H9 (cell line): ENCODE data around the gene SERPINA9. TPM values are rescaled to one million over a fixed set of nuclear protein-coding genes. Genes with fewer than 3 reads are reported as not detected.

Source experiments
- DNase-seq: peaks from one replicate; pipeline ENCODE4 v3.0.0-alpha.2; 2017
- H2AFZ ChIP-seq: one replicate; pipeline ENCODE4 v1.6.1; 2013; ENCODE audit warnings: mild to moderate bottlenecking, low read length, control low read depth, moderate library complexity
- H2AK5ac ChIP-seq: 2 replicates; pipeline ENCODE4 v1.6.1; 2013; ENCODE audit warnings: low read length, control low read depth, mixed read lengths; ENCODE audit not compliant: insufficient read length
- H2BK120ac ChIP-seq: one replicate; pipeline ENCODE4 v1.6.1; 2013; ENCODE audit warnings: low read depth, mild to moderate bottlenecking, low read length, control low read depth, inconsistent platforms; ENCODE audit not compliant: poor library complexity, severe bottlenecking
- H2BK12ac ChIP-seq: 2 replicates; pipeline ENCODE4 v1.6.1; 2013; ENCODE audit warnings: low read length, control low read depth, mixed read lengths, low read depth; ENCODE audit not compliant: insufficient read length
- H2BK15ac ChIP-seq: 2 replicates; pipeline ENCODE4 v1.6.1; 2013; ENCODE audit warnings: low read depth, low read length, control low read depth
- H2BK20ac ChIP-seq: one replicate; pipeline ENCODE4 v1.6.1; 2013; ENCODE audit warnings: low read depth, mild to moderate bottlenecking, low read length, control low read depth, inconsistent platforms; ENCODE audit not compliant: poor library complexity, severe bottlenecking
- H2BK5ac ChIP-seq: 2 replicates; pipeline ENCODE4 v1.6.1; 2013; ENCODE audit warnings: low read length, control low read depth, mixed read lengths; ENCODE audit not compliant: insufficient read length
- H3K14ac ChIP-seq: 2 replicates; pipeline ENCODE4 v1.6.1; 2013; ENCODE audit warnings: low read length, control low read depth; ENCODE audit not compliant: insufficient read depth
- H3K18ac ChIP-seq: 2 replicates; pipeline ENCODE4 v1.6.1; 2013; ENCODE audit warnings: low read depth, mild to moderate bottlenecking, mixed read lengths, low read length, control low read depth; ENCODE audit not compliant: insufficient read length
- H3K23ac ChIP-seq: 2 replicates; pipeline ENCODE4 v1.6.1; 2013; ENCODE audit warnings: low read length, control low read depth, mixed read lengths, low read depth; ENCODE audit not compliant: insufficient read length
- H3K23me2 ChIP-seq: 2 replicates; pipeline ENCODE4 v1.6.1; 2013; ENCODE audit warnings: low read depth, mild to moderate bottlenecking, mixed read lengths, low read length, control low read depth; ENCODE audit not compliant: insufficient read length, poor library complexity, severe bottlenecking
- H3K27ac ChIP-seq: 2 replicates; pipeline ENCODE4 v1.5.1; 2013; ENCODE audit warnings: low read length, control low read depth, mixed read lengths, low read depth; ENCODE audit not compliant: insufficient read length
- H3K27me3 ChIP-seq: 2 replicates; pipeline ENCODE4 v1.6.1; 2013; ENCODE audit warnings: low read length, control low read depth, inconsistent platforms; ENCODE audit not compliant: insufficient read depth
- H3K4ac ChIP-seq: 2 replicates; pipeline ENCODE4 v1.6.1; 2013; ENCODE audit warnings: low read depth, mild to moderate bottlenecking, control low read depth, inconsistent platforms, low read length, moderate library complexity
- H3K4me1 ChIP-seq: 2 replicates; pipeline ENCODE4 v1.6.1; 2013; ENCODE audit warnings: low read length, control low read depth, inconsistent platforms; ENCODE audit not compliant: insufficient read depth
- H3K4me2 ChIP-seq: 2 replicates; pipeline ENCODE4 v1.6.1; 2013; ENCODE audit warnings: low read length, control low read depth, mixed read lengths; ENCODE audit not compliant: insufficient read length, insufficient read depth
- H3K56ac ChIP-seq: 2 replicates; pipeline ENCODE4 v1.6.1; 2013; ENCODE audit warnings: low read depth, mild to moderate bottlenecking, mixed read lengths, low read length, control low read depth; ENCODE audit not compliant: insufficient read length
- H3K79me1 ChIP-seq: 2 replicates; pipeline ENCODE4 v1.6.1; 2013; ENCODE audit warnings: low read depth, mild to moderate bottlenecking, moderate library complexity, low read length, control low read depth, inconsistent platforms; ENCODE audit not compliant: insufficient read depth, poor library complexity, severe bottlenecking
- H3K79me2 ChIP-seq: 2 replicates; pipeline ENCODE4 v1.6.1; 2013; ENCODE audit warnings: low read length, control low read depth, inconsistent platforms; ENCODE audit not compliant: insufficient read depth
- H3K9ac ChIP-seq: 2 replicates; pipeline ENCODE4 v1.6.1; 2013; ENCODE audit warnings: low read length, control low read depth, mixed read lengths; ENCODE audit not compliant: insufficient read length; ENCODE audit errors: extremely low read depth
- H3K9me3 ChIP-seq: one replicate; pipeline ENCODE4 v1.6.1; 2013; ENCODE audit warnings: low read depth, low read length, inconsistent platforms; ENCODE audit not compliant: control insufficient read depth
- H3T11ph ChIP-seq: one replicate; pipeline ENCODE4 v1.6.1; 2013; ENCODE audit warnings: mild to moderate bottlenecking, low read length, control low read depth, inconsistent platforms
- H4K20me1 ChIP-seq: one replicate; pipeline ENCODE4 v1.6.1; 2013; ENCODE audit not compliant: control insufficient read depth, insufficient read length, insufficient read depth
- H4K5ac ChIP-seq: 2 replicates; pipeline ENCODE4 v1.6.1; 2013; ENCODE audit warnings: low read depth, mild to moderate bottlenecking, mixed read lengths, low read length, control low read depth; ENCODE audit not compliant: insufficient read length
- H4K8ac ChIP-seq: replicated peaks from 2 replicates; pipeline ENCODE4 v1.6.1; 2013; ENCODE audit warnings: low read length, control low read depth, mixed read lengths, low read depth; ENCODE audit not compliant: insufficient read length
- H4K91ac ChIP-seq: 2 replicates; pipeline ENCODE4 v1.6.1; 2013; ENCODE audit warnings: low read depth, mild to moderate bottlenecking, moderate library complexity, mixed read lengths, low read length, control low read depth; ENCODE audit not compliant: insufficient read length
- H3K27ac Mint-ChIP-seq, 3 experiments: 2 replicates in 2 of 3; 3 replicates in 1 of 3; pipeline ENCODE4 v1.8.0; 2020 to 2021; ENCODE audit warnings: mixed read lengths in 3 of 3, mild to moderate bottlenecking in 1 of 3, moderate library complexity in 1 of 3
- H3K27me3 Mint-ChIP-seq: 2 replicates; pipeline ENCODE4 v1.8.0; 2021; ENCODE audit warnings: low read depth, mild to moderate bottlenecking, moderate library complexity, mixed read lengths
- H3K36me3 Mint-ChIP-seq, 3 experiments: 2 replicates in 2 of 3; 3 replicates in 1 of 3; pipeline ENCODE4 v1.8.0; 2020 to 2021; ENCODE audit warnings: low read depth in 3 of 3, mixed read lengths in 3 of 3; ENCODE audit not compliant: insufficient read depth in 1 of 3
- H3K4me1 Mint-ChIP-seq, 2 experiments: 2 replicates each; pipeline ENCODE4 v1.8.0; 2020; ENCODE audit warnings: mixed read lengths in 2 of 2
- H3K4me3 Mint-ChIP-seq, 2 experiments: 2 replicates in 1 of 2; 3 replicates in 1 of 2; pipeline ENCODE4 v1.8.0; 2020 to 2021; ENCODE audit warnings: mild to moderate bottlenecking in 2 of 2, mixed read lengths in 2 of 2, moderate library complexity in 1 of 2
- H3K9me3 Mint-ChIP-seq, 2 experiments: 2 replicates in 1 of 2; 3 replicates in 1 of 2; pipeline ENCODE4 v1.8.0; 2020; ENCODE audit warnings: mild to moderate bottlenecking in 2 of 2, mixed read lengths in 2 of 2, moderate library complexity in 1 of 2
- CTCF ChIP-seq: fragments of 200-600 bp; sonication (generic); conservative IDR thresholded peaks from 3 replicates; pipeline ENCODE4 v1.8.0; 2021; ENCODE audit warnings: antibody characterized with exemption, mild to moderate bottlenecking
- WGBS: extraction: QIAGEN DNeasy Blood & Tissue Kit; methylation state at CpG from one replicate; pipeline ENCODE4 v1.1.7; 2013; ENCODE audit warnings: missing lambda C conversion rate, low lambda C conversion rate, mixed read lengths; ENCODE audit not compliant: insufficient read length; ENCODE audit errors: extremely low coverage; 5-methylcytosine and 5-hydroxymethylcytosine counted together
- total RNA-seq: library from RNA; stranded (reverse); gene quantifications from 2 replicates; pipeline ENCODE4 v1.2.1, GENCODE V29; 2021

SERPINA9 gene
- total RNA-seq, 1 experiment from 2014 or later: not detected

GRCh38 chr14:94446126-94446525 is 29.9 kb downstream of the SERPINA9 start:
- Histone ChIP-seq H3K18ac (no peak overlapping the region), H3K27me3 (no peaks in the 10 kb centered on the region; the same call in 1 of the 2 replicates), H2BK15ac (no peak overlapping the region), H3K14ac (no peak overlapping the region), H3K4ac (no peak overlapping the region), H2AK5ac (no peak overlapping the region), H3K9ac (no peak overlapping the region), H4K91ac (no peak overlapping the region), H3K56ac (no peak overlapping the region), H4K8ac (no peak overlapping the region), H3K4me1 (peaks cover 9% of the 10 kb centered on the region; the same call in 1 of the 2 replicates), H3K9me3 (no peaks in the 10 kb centered on the region), H3T11ph (no peak overlapping the region), H2BK20ac (no peak overlapping the region), H3K79me1 (no peaks in the 10 kb centered on the region), H4K5ac (no peak overlapping the region), H3K4me2 (no peak overlapping the region), H3K79me2 (no peaks in the 10 kb centered on the region), H3K23me2 (no peaks in the 10 kb centered on the region), H4K20me1 (no peaks in the 10 kb centered on the region), H3K27ac (no peak overlapping the region), H3K23ac (no peak overlapping the region), H2BK120ac (no peak overlapping the region), H2BK5ac (no peak overlapping the region), H2AFZ (no peak overlapping the region), H2BK12ac (no peak overlapping the region)
- no CpG with 5 or more reads among the region's 4 CpGs for WGBS
- TF ChIP-seq CTCF: no peak
- Mint-ChIP-seq H3K9me3 (no peaks in the 10 kb centered on the region; a peak in 1 of 5 replicates), H3K27ac (no peak overlapping the region), H3K4me1 (peaks cover 15 to 18% of the 10 kb centered on the region in 2 experiments), H3K4me3 (no peak overlapping the region), H3K27me3 (peaks cover 14% of the 10 kb centered on the region), H3K36me3 (no peaks in the 10 kb centered on the region; a peak in 1 of 7 replicates)
- DNase-seq: no peak
